ENCODE data around the gene PSPH. TPM values are rescaled to one million over a fixed set of nuclear protein-coding genes. Genes with fewer than 3 reads are reported as not detected.
"Not testable (repeated sequence)": the region's sequence is repeated elsewhere in the genome, so short reads cannot be mapped to it uniquely, and the experiment has no call there.

PSPH gene
- total RNA-seq, 1 experiment from 2014 or later = 59.0 TPM

DNA sequence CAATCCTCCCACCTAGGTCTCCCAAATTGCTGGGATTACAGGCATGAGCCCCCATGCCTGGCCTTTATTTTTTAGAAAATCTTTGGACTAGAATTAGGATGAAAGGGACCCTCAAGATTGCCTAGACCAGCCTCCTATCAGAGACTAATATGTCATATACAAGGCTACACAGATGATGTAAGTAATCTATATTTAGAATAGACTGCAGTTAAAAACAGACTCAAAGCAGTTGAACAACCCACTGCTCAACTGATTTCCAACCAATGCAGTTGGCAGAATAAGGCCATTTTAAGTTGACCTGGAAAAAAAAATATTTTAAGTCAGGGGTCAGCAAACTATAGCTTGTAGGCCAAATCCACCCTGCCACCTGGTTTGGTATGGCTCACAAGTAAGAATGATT lies 27.7 kb downstream of the PSPH start:
- Histone ChIP-seq H3K4me1 (ENCODE audit: insufficient read depth, low read length, poor library complexity, severe bottlenecking) (no peaks in the 10 kb centered on the region), H3K9me3 (ENCODE audit: low read depth, low read length, poor library complexity, severe bottlenecking) (no peaks in the 10 kb centered on the region), H3K36me3 (ENCODE audit: insufficient read depth, low read length, poor library complexity, severe bottlenecking) (peaks cover 54% of the 10 kb centered on the region), H3K4me3 (ENCODE audit: low read depth, low read length, poor library complexity, severe bottlenecking) (no peak overlapping the region), H3K27me3 (replicated peaks; ENCODE audit: insufficient read depth, low read depth, low read length, poor library complexity) (no peaks in the 10 kb centered on the region), H3K27ac (ENCODE audit: low read depth, low read length, poor library complexity, severe bottlenecking) (no peak overlapping the region)
- DNase-seq (ENCODE audit: low spot score) = no peak
- BruUV-seq (replicated peaks) = no TSS peak
- intact Hi-C loops (cut with micrococcal nuclease; ENCODE audit: unreplicated experiment) = no loop called here
- CTCF ChIA-PET = no interaction called here
- TF ChIP-seq EZH2 (IDR thresholded peaks at IDR 0.05; ENCODE audit: borderline replicate concordance, low read depth, low read length, poor library complexity, severe bottlenecking) (no peak), CTCF (conservative IDR thresholded peaks at IDR 0.05; ENCODE audit: low read depth, low read length) (no peak)
- POLR2A ChIA-PET (ENCODE audit: low non-redundant PET) = no interaction called here

- Histone ChIP-seq H3K4me1 (ENCODE audit: insufficient read depth, low read length, poor library complexity, severe bottlenecking) (no peaks in the 10 kb centered on the region), H3K27me3 (replicated peaks; ENCODE audit: insufficient read depth, low read depth, low read length, poor library complexity) (no peaks in the 10 kb centered on the region), H3K36me3 (ENCODE audit: insufficient read depth, low read length, poor library complexity, severe bottlenecking) (peaks cover 44% of the 10 kb centered on the region), H3K4me3 (ENCODE audit: low read depth, low read length, poor library complexity, severe bottlenecking) (no peak overlapping the region), H3K27ac (ENCODE audit: low read depth, low read length, poor library complexity, severe bottlenecking) (no peak overlapping the region), H3K9me3 (ENCODE audit: low read depth, low read length, poor library complexity, severe bottlenecking) (no peaks in the 10 kb centered on the region)
- ChIA-PET POLR2A (ENCODE audit: low non-redundant PET) (interaction anchor here (0.7 kb wide), 1 partner anchor 15 kb away, joined by 4 read pairs; no protein-coding TSS in a partner anchor), CTCF (no interaction called here)
- BruUV-seq (replicated peaks) = no TSS peak
- intact Hi-C loops (cut with micrococcal nuclease; ENCODE audit: unreplicated experiment) = no loop called here
- no peak for DNase-seq (ENCODE audit: low spot score)
- TF ChIP-seq CTCF (conservative IDR thresholded peaks at IDR 0.05; ENCODE audit: low read depth, low read length) = no peak
- no peak for TF ChIP-seq EZH2 (IDR thresholded peaks at IDR 0.05; ENCODE audit: borderline replicate concordance, low read depth, low read length, poor library complexity, severe bottlenecking)
These were observed 31.7 kb downstream of the PSPH start for GRCh38 chr7:56019501-56019900.

DNA sequence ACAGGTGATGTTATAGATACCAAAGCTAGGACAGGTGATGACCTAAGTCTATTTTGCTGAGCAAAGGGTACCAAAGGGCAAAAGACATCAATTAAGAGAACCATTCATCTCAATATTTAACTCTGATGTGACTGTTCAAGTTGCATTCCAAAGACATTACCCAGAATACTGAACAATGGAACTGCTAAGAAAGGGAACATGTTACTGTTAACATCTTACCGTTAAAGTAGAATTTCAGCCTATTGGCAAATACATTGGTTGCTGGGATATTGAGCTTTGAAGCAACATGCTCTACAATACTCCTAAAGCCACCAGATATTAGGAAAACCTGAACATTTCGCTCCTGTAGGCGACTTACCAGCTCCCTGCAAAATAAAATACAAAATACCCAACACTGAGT lies 34.2 kb downstream of the PSPH start:
- H3K4me1 ChIP-seq (ENCODE audit: insufficient read depth, low read length, poor library complexity, severe bottlenecking); H3K4me3 ChIP-seq (ENCODE audit: low read depth, low read length, poor library complexity, severe bottlenecking); H3K27ac ChIP-seq (ENCODE audit: low read depth, low read length, poor library complexity, severe bottlenecking); DNase-seq (ENCODE audit: low spot score); H3K9me3 ChIP-seq (ENCODE audit: low read depth, low read length, poor library complexity, severe bottlenecking); CTCF ChIA-PET; BruUV-seq (replicated peaks); intact Hi-C loops (cut with micrococcal nuclease; ENCODE audit: unreplicated experiment); POLR2A ChIA-PET (ENCODE audit: low non-redundant PET); H3K27me3 ChIP-seq (replicated peaks; ENCODE audit: insufficient read depth, low read depth, low read length, poor library complexity): not testable (repeated sequence)
- H3K36me3 ChIP-seq (ENCODE audit: insufficient read depth, low read length, poor library complexity, severe bottlenecking) = peaks cover 56% of the 10 kb centered on the region

DNA sequence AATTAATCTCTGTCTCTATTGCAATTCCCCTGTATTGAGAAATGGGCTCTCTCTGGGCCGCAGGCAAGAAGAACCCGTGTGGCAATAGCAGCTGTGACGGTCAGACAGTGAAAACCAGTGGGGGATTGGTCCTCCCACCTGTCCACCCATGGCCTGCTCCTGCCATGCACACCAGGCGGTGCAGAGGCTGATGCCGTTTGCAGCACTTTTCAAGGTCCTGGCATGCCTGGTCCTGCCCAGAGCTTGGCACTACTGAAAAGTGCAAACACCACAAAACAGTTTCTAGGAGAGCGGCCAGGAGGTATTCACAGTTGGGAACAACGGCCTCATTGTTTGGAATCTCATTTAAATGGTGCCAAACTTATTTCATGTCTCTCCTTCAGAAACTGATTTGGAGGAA lies 41.5 kb downstream of the PSPH start:
- TF ChIP-seq EZH2 (IDR thresholded peaks at IDR 0.05; ENCODE audit: borderline replicate concordance, low read depth, low read length, poor library complexity, severe bottlenecking) (no peak), CTCF (conservative IDR thresholded peaks at IDR 0.05; ENCODE audit: low read depth, low read length) (no peak)
- no peak for DNase-seq (ENCODE audit: low spot score)
- CTCF ChIA-PET = no interaction called here
- H3K9me3 ChIP-seq (ENCODE audit: low read depth, low read length, poor library complexity, severe bottlenecking) = no peaks in the 10 kb centered on the region
- peaks cover 25% of the 10 kb centered on the region for H3K36me3 ChIP-seq (ENCODE audit: insufficient read depth, low read length, poor library complexity, severe bottlenecking)
- H3K27me3 ChIP-seq (replicated peaks; ENCODE audit: insufficient read depth, low read depth, low read length, poor library complexity) = no peaks in the 10 kb centered on the region
- no peak overlapping the region for H3K27ac ChIP-seq (ENCODE audit: low read depth, low read length, poor library complexity, severe bottlenecking)
- no peaks in the 10 kb centered on the region for H3K4me1 ChIP-seq (ENCODE audit: insufficient read depth, low read length, poor library complexity, severe bottlenecking)
- no peak overlapping the region for H3K4me3 ChIP-seq (ENCODE audit: low read depth, low read length, poor library complexity, severe bottlenecking)
- intact Hi-C loops (cut with micrococcal nuclease; ENCODE audit: unreplicated experiment) = no loop called here
- BruUV-seq (replicated peaks) = no TSS peak
- POLR2A ChIA-PET (ENCODE audit: low non-redundant PET) = no interaction called here
